K562 (cell line): ENCODE data around the gene BEND4. TPM values are rescaled to one million over a fixed set of nuclear protein-coding genes. Genes with fewer than 3 reads are reported as not detected.

ENCODE experiments used
- ARID1B ChIP-seq: fragments of 450-650 bp; IDR thresholded peaks from 2 replicates; pipeline ENCODE4 v1.6.1; 2016; ENCODE audit warnings: antibody characterized with exemption, mild to moderate bottlenecking, inconsistent platforms
- CUX1 ChIP-seq: fragments of 200-800 bp; sonication (Bioruptor generic); IDR thresholded peaks from 2 replicates; pipeline ENCODE4 v1.6.1; 2016; ENCODE audit warnings: missing genetic modification characterization, missing compliant biosample characterization
- ELF2 ChIP-seq: fragments of 250-450 bp; sonication (Bioruptor Pico); IDR thresholded peaks from 2 replicates; pipeline ENCODE4 v1.5.0; 2021; ENCODE audit warnings: mild to moderate bottlenecking
- ILF3 ChIP-seq: fragments of 450-650 bp; IDR thresholded peaks from 2 replicates; pipeline ENCODE4 v1.6.1; 2018; ENCODE audit warnings: antibody characterized with exemption, mild to moderate bottlenecking, moderate library complexity, borderline replicate concordance
- MCM5 ChIP-seq: fragments of 450-650 bp; IDR thresholded peaks from 2 replicates; pipeline ENCODE4 v1.6.1; 2016; ENCODE audit warnings: low read depth
- ZBTB40 ChIP-seq, 2 experiments: fragments of 450-650 bp in 1 of 2; sonication (generic) in 1 of 2; formaldehyde crosslinking in 1 of 2; IDR thresholded peaks; 2 replicates each; pipeline versions ENCODE4 v1.7.1 to v1.9.0; 2016 to 2022; ENCODE audit warnings: inconsistent platforms in 1 of 2, mild to moderate bottlenecking in 1 of 2, missing genetic modification reagents in 1 of 2
- ZNF217 ChIP-seq: sonication (generic); formaldehyde crosslinking; IDR thresholded peaks from 2 replicates; pipeline ENCODE4 v1.8.0; 2022; ENCODE audit warnings: mild to moderate bottlenecking, missing genetic modification reagents
- ZNF347 ChIP-seq: fragments of 450-650 bp; formaldehyde crosslinking; IDR thresholded peaks from 2 replicates; pipeline ENCODE4 v1.4.0; 2020; ENCODE audit warnings: low read depth, mild to moderate bottlenecking, moderate library complexity
- polyA plus RNA-seq, 8 experiments: library from polyadenylated mRNA; depleted of rRNA in 4 of 8; stranded (reverse) in 5 of 8; unstranded in 3 of 8; fragments of >200 nt; fragmentation: Nextera tagmentation in 2 of 8; fragmentation: Illumina TruSeq in 1 of 8; extraction: Ambion mirVana in 2 of 8; extraction: Trizol in 1 of 8; gene quantifications; 2 replicates each; pipeline versions ENCODE4 v1.2.1 to v1.2.3, GENCODE V29; 2011 to 2014; ENCODE audit warnings: inconsistent platforms in 1 of 8, missing spikeins in 1 of 8
- total RNA-seq, 7 experiments: library from RNA; depleted of rRNA in 6 of 7; stranded (reverse); fragments of >200 nt in 6 of 7; fragmentation: Illumina TruSeq in 2 of 7; extraction: Trizol in 2 of 7; gene quantifications; 2 replicates each; pipeline versions ENCODE4 v1.2.1 to v1.2.3, GENCODE V29; 2011 to 2021; ENCODE audit warnings: low replicate concordance in 1 of 7

BEND4 gene
- total and polyA plus RNA-seq, 9 of the 15 experiments (the other 6 are each of a cell fraction or from before 2014, with no cell fraction given) = not detected

- TF ChIP-seq CUX1 (CRISPR knock-in tag) = no peak
- TF ChIP-seq ZBTB40 (IDR thresholded peaks at IDR 0.05) = no peak
- no peak for TF ChIP-seq ZBTB40 (CRISPR knock-in tag; IDR thresholded peaks at IDR 0.05)
- TF ChIP-seq MCM5 = no peak
- TF ChIP-seq ZNF347 (CRISPR knock-in tag) = no peak
- no peak for TF ChIP-seq ILF3
- TF ChIP-seq ARID1B = no peak
- TF ChIP-seq ELF2 (CRISPR knock-in tag) = no peak
- TF ChIP-seq ZNF217 (CRISPR knock-in tag) = no peak
- TF ChIP-seq, all 486 proteins: peak for 0
These were observed 74.2 kb downstream of the BEND4 start (continued) for GRCh38 chr4:42078184-42078801.
